Measurements from ENCODE around the gene CUEDC1. TPM values are rescaled to one million over a fixed set of nuclear protein-coding genes. Genes with fewer than 3 reads are reported as not detected.
"Not testable (repeated sequence)": the region's sequence is repeated elsewhere in the genome, so short reads cannot be mapped to it uniquely, and the experiment has no call there.

Gene CUEDC1
- total RNA-seq, 1 donor from 2014 or later, result 3.9 TPM

GRCh38 chr17:57938061-57938502 is 17.1 kb downstream of the CUEDC1 start:
- no peak for DNase-seq (ENCODE audit: low read depth in 2 of 2)

DNA sequence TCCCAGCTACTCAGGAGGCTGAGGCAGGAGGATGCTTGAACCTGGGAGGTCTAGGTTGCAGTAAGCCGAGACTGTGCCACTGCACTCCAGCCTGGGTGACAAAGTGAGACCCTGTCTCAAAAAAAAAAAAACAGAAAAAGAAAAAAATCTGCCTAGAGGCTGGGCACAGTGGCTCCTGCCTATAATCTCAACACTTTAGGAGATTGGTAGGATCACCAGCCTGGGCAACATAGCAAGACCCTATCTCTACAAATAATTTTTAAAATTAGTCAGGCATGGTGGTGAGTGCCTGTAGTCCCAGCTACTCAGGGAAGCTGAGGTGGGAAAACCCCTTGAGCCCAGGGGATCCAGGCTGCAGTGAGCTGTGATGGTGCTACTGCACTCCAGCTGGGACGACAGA is 17.7 kb downstream of the CUEDC1 start:
- DNase-seq (ENCODE audit: low read depth in 2 of 2), result no peak

- DNase-seq (ENCODE audit: low read depth in 2 of 2), result no peak
These were observed 19.1 kb downstream of the CUEDC1 start for GRCh38 chr17:57935833-57936807.

- DNase-seq (ENCODE audit: low read depth in 2 of 2), result no peak
These were observed 23.6 kb downstream of the CUEDC1 start for GRCh38 chr17:57931488-57932137.

DNA sequence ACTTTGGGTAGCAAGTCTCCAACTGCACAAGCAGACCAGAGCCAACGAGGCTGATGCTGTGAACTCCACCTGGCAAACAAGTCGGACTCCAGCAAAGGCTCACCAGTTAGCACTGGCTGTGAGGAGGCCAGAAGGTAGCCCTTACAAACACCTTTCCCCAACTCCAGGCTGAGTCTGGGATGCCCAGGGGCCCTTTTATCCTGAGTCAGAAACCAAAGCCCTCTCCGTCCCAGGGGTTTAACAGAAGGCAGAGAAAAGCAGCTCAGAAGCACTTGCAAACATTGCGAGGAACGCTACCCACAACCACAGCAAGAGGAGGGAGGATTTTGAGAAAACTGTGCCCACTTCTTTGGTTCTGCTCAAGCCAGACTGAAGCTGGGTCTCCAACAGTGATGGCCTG is 25.0 kb downstream of the CUEDC1 start:
- no peak for DNase-seq (ENCODE audit: low read depth in 2 of 2)

GRCh38 chr17:57929386-57929785 is 25.8 kb downstream of the CUEDC1 start:
- no peak for DNase-seq (ENCODE audit: low read depth in 2 of 2)

DNA sequence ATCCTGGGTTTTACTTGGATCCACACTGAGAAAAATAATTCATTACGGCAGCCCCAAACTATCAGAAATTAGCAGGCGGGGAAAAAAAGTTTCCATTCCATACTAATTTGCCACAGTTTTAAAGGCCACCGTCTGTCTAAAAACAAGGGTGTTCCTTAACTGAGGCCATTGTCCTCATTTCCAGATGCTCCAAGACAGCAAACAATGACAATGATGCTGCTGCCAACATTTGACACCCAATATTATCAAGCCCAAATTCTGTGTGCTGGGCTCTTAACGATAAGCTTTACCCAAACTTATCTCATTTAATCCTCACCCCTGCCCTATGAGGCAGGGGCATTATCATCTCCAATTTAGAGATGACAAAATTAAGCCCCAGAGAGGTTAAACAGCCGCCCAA is 26.3 kb downstream of the CUEDC1 start:
- DNase-seq (ENCODE audit: low read depth in 2 of 2), result no peak

DNA sequence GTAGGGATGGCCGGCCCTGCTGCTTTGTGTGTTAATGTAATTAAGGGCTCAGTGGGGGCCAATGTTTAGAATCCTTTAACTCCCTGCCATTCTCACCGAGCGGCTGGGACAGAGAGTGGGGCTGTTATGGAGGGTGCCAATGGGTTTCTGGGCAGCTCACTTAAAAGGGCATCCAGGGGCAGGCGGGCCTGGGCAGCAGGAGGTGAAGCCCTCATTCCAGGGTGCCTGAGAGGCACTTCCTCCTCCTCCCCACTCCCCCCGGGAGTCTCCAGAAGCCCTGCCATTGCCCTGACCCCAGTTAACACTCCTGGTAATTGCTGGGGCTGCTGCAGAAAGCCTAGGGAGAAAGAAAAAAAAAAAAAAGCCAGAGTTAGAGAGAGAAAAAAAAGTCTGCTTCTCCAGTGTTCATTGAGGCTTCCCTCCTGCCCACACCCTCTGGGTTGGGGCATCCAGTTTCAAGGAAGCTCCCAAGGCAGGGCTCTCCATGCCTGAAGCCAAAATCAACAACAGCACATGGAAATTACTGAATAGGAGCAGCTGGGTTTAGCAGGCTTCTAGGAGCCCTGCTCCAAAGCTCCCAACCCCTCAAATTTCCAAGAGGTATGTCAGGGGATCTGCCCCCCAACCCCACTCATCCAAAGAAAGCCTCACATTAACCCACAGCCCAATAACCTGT is 28.0 kb downstream of the CUEDC1 start:
- peak in 1 of 2 donors; percentile 54 for DNase-seq (ENCODE audit: low read depth in 2 of 2)

- no peak for DNase-seq (ENCODE audit: low read depth in 2 of 2)
These were observed 28.5 kb downstream of the CUEDC1 start for GRCh38 chr17:57926723-57927047.

- DNase-seq (ENCODE audit: low read depth in 2 of 2), result no peak
These were observed 29.7 kb downstream of the CUEDC1 start for GRCh38 chr17:57925361-57925990.

DNA sequence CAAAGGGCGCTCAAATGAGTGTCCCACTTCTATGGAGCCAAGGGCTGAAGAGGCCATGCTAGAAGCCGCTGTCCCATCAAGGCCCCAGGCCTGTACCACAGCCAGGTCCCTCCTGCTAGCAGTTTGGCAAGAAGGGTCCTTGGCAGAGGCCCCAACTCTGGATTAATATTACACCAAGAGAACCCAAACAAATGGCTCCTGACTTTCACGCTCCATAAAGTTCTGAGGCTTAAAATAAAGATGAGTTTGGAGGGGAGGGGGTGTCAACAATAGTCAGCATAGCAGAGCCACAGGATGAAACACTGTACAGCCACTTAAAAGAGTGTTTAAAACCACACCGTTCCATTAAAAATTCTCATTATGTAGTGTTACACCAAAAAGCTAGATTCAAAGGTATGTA is 30.5 kb downstream of the CUEDC1 start:
- DNase-seq (ENCODE audit: low read depth in 2 of 2), result no peak

- DNase-seq (ENCODE audit: low read depth in 2 of 2), result no peak
These were observed 31.9 kb downstream of the CUEDC1 start for GRCh38 chr17:57923182-57923872.

DNA sequence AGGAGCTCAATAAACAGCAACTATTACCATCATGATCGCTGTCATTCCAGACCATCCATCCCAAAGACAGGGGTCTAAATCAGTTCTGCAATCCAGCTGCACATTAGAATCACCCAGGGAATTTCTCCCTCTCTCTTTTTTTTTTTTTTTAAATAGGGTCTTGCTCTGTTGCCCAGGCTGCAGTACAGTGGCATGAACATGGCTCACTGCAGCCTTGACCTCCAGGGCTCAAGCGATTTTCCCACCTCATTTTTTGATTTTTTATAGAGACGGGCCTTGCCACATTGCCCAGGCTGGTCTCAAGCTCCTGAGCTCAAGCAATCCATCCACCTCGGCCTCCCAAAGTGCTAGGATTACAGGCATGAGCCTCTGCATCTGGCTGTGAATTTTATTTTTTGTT is 32.5 kb downstream of the CUEDC1 start:
- not testable (repeated sequence) for DNase-seq (ENCODE audit: low read depth in 2 of 2)

DNA sequence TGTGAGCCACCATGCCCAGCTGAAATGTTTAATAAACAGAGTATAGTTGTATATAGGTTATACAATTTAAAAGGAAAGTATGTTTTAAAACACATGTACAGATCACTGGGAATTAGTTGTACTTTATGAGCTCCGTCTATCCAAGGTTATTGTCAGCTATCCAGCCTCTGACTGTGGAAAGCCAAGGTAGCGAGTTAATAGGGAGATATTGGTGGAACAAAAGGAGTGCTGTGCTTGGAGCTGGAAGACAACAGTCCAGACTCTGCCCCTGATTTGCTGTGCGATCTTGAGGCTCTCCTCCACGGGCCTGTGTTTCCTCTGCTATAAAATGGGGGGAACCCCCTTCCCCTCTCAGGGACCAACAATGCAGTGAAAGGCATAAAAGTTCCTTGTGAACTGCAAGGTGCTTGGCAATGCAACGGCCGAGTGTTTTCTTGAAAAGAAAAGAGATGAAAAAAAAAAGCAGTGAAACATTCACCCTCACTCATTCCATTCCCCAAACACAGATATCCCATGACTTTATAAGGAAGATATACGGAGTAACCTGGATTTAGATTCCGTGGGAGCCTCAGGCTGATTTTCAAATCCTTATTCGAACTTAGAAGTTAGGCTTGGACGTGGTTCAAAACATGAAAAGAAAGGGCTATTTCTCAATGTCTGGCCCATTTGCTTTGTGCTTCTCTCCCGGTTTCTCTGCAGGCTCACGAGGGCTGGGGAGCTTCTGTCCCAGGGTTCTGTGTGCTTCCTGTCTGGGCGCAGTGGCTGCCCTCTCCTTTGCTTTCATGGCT is 34.1 kb downstream of the CUEDC1 start:
- no peak for DNase-seq (ENCODE audit: low read depth in 2 of 2)

DNA sequence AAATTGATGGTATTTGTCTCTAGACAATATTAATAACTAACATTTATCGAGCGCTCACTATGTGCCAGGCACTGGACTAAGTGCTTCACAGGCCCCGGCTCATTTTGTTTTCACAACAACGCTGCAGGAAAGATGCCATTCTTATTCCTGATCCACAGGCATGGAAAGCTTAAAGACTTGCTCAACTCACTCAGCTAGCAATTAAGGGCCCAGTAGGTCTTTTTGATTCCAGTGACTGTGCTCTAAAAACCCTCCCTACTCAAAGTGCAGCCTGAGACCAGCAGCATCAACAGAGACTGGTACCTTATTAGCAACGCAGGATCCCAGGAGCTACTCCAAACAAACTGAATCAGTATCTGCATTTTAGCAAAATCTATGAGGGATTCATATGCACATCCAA is 35.3 kb downstream of the CUEDC1 start:
- no peak for DNase-seq (ENCODE audit: low read depth in 2 of 2)

DNA sequence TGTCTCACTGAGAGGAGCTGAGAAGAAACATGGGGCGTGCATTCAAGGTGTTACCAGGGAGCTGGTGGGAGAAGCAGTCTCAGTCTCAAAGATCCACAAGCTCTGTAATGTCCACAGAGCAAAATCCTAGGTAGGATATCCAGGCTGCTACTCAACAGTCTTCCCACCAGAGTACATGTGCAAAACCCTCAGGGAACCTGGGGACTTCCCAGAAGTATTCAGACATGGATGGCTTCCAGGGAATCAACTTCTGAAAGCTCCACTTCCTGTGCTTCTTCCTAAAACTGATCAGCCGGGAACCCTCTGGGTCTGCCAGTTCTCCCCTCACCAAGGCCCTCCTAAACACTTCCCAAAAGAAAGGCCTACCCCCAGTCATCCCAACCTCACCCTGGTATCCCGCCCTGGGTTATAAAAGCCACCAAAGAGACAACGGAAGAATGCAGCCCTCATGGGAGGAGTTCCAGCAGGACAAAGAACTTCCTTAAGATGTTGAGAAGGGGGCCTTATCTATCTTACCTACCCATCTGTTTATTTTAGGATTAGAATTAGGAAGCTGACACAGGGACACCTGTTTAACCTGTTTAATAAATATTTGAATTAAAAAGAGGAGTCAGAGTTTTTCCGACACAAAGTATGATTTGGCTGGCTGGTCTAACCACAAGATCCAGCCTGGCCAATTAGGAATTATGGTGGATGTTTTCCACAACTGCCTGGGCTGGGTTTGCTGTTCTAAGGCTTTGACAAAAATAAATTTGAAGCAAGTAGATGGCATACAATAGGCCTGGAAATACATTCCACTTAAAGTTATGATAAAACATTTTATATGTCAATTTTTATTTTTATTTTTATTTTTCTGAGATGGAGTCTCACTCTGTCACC is 37.0 kb downstream of the CUEDC1 start:
- peak in 1 of 2 donors; percentile 29 for DNase-seq (ENCODE audit: low read depth in 2 of 2)

GRCh38 chr17:57916925-57917858 is 38.0 kb downstream of the CUEDC1 start:
- no peak for DNase-seq (ENCODE audit: low read depth in 2 of 2)
